Bronchus fibroblast of lung (primary cell): ENCODE results near the gene XPO5. TPM values are rescaled to one million over a fixed set of nuclear protein-coding genes. Genes with fewer than 3 reads are reported as not detected.

Experiments used
- total RNA-seq: library from RNA; depleted of rRNA; stranded (reverse); fragments of >200 nt; gene quantifications from 2 replicates; pipeline ENCODE4 v1.2.3, GENCODE V29; 2015

XPO5 gene
- 15.2 and 15.5 TPM in 2 replicates for total RNA-seq

GRCh38 chr6:43575772-43576551, at the start of gene XPO5, which contains the start of gene POLH:
Gene XPO5, minus strand, starts transcription at chr6:43576038. Its CDS starts 174 bp downstream, at chr6:43575864.
Gene POLH, plus strand, starts transcription at chr6:43576185. Its CDS starts 6,135 bp downstream, at chr6:43582320.

GRCh38 chr6:43516697-43517504, 58.9 kb downstream of the XPO5 start, which contains the start of the genes POLR1C and YIPF3:
Gene POLR1C, plus strand, starts transcription at chr6:43517089. Its CDS starts 21 bp downstream, at chr6:43517110.
Gene YIPF3, minus strand, starts transcription at chr6:43516926. Its CDS starts 119 bp downstream, at chr6:43516807.

GRCh38 chr6:43509984-43510826, 65.6 kb downstream of the XPO5 start, which contains the start of gene LRRC73:
Gene LRRC73, minus strand, starts transcription at chr6:43510346. Its CDS starts 561 bp downstream, at chr6:43509785.

GRCh38 chr6:43477235-43478007, 98.4 kb downstream of the XPO5 start, which contains the start of gene TJAP1:
Gene TJAP1, plus strand, starts transcription at chr6:43477570. Its CDS starts 21,432 bp downstream, at chr6:43499002.

Other genes with a start within 250 kb of the XPO5 start
- gene ZNF318, start 206.4 kb downstream of the XPO5 start, total RNA-seq: 5.4 and 6.2 TPM in 2 replicates
- 14.1 and 20.8 TPM in 2 replicates for gene ABCC10, start 148.5 kb downstream of the XPO5 start, total RNA-seq
- 1.0 and 1.5 TPM in 2 replicates for gene DLK2, start 120.5 kb downstream of the XPO5 start, total RNA-seq
- gene TJAP1, start 98.5 kb downstream of the XPO5 start, total RNA-seq: 18.5 and 20.4 TPM in 2 replicates
- under 0.01 and 0.15 TPM in 2 replicates for gene LRRC73, start 65.7 kb downstream of the XPO5 start, total RNA-seq
- gene YIPF3, start 59.1 kb downstream of the XPO5 start, total RNA-seq: 110 and 117 TPM in 2 replicates
- 24.2 and 27.9 TPM in 2 replicates for gene POLR1C, start 58.9 kb downstream of the XPO5 start, total RNA-seq
- 18.3 and 19.2 TPM in 2 replicates for gene POLH, start 147 bp upstream of the XPO5 start, total RNA-seq
- gene GTPBP2, start 53.2 kb upstream of the XPO5 start, total RNA-seq: 49.9 and 50.6 TPM in 2 replicates
- 33.9 and 37.7 TPM in 2 replicates for gene MAD2L1BP, start 59.8 kb upstream of the XPO5 start, total RNA-seq
- gene RSPH9, start 69.0 kb upstream of the XPO5 start, total RNA-seq: 0.67 and 0.74 TPM in 2 replicates
- gene MRPS18A, start 111.8 kb upstream of the XPO5 start, total RNA-seq: 51.6 and 60.2 TPM in 2 replicates
- gene VEGFA, start 194.2 kb upstream of the XPO5 start, total RNA-seq: 40.0 and 53.8 TPM in 2 replicates